WI38 (cell line): Measurements from ENCODE around the gene GATAD1.

ENCODE experiments used
- H3K4me3 ChIP-seq: 2 replicates; pipeline ENCODE4 v1.5.1; 2011; ENCODE audit warnings: low read depth, mild to moderate bottlenecking, control low read depth, low read length
- CTCF ChIP-seq: IDR thresholded peaks from 2 replicates; pipeline ENCODE4 v1.5.1; 2012; ENCODE audit warnings: low read depth, mild to moderate bottlenecking, control low read depth, low read length

GATAD1 gene

GRCh38 chr7:92412745-92413144, 34.5 kb upstream of the GATAD1 start:
- TF ChIP-seq CTCF: no peak
- H3K4me3 ChIP-seq: no peak overlapping the region

GRCh38 chr7:92413550-92413949, 33.7 kb upstream of the GATAD1 start:
- no peak for TF ChIP-seq CTCF
- no peak overlapping the region for H3K4me3 ChIP-seq

GRCh38 chr7:92415225-92415624, 32.1 kb upstream of the GATAD1 start:
- no peak for TF ChIP-seq CTCF
- no peak overlapping the region for H3K4me3 ChIP-seq

GRCh38 chr7:92417913-92418312, 29.4 kb upstream of the GATAD1 start:
- no peak overlapping the region for H3K4me3 ChIP-seq
- TF ChIP-seq CTCF: no peak

- no peak for TF ChIP-seq CTCF
These were observed 25.4 kb upstream of the GATAD1 start for GRCh38 chr7:92421676-92422435.

GRCh38 chr7:92422926-92423325, 24.4 kb upstream of the GATAD1 start:
- TF ChIP-seq CTCF: no peak
- no peak overlapping the region for H3K4me3 ChIP-seq

More at GRCh38 chr7:92421676-92422435, 25.4 kb upstream of the GATAD1 start:
- H3K4me3 ChIP-seq: no peak overlapping the region

GRCh38 chr7:92423710-92424131, 23.6 kb upstream of the GATAD1 start:
- H3K4me3 ChIP-seq: no peak overlapping the region

More at GRCh38 chr7:92423710-92424131, 23.6 kb upstream of the GATAD1 start:
- no peak for TF ChIP-seq CTCF
